Caco-2 (cell line): ENCODE results near the gene DOCK2. TPM values are rescaled to one million over a fixed set of nuclear protein-coding genes. Genes with fewer than 3 reads are reported as not detected.

ENCODE experiments used
- BruUV-seq: library from RNA; stranded (reverse); fragments of 400-500 nt; replicated peaks from 2 replicates; lab custom pipeline; 2021; lab: Mats Ljungman, UMichigan
- CTCF ChIA-PET: fragments of 300-600 bp; sonication (Branson Sonifier 250); formaldehyde crosslinking; loops from one replicate; lab custom pipeline; 2022; ENCODE audit warnings: antibody characterized with exemption; lab: Charles Lee
- POLR2A ChIA-PET: fragments of 300-600 bp; sonication (Branson Sonifier 250); formaldehyde crosslinking; loops from one replicate; lab custom pipeline; 2022; ENCODE audit warnings: antibody characterized with exemption; lab: Charles Lee
- DNase-seq, 2 experiments: peaks; one replicate each; pipeline versions ENCODE4 v3.0.0 to v3.0.0-alpha.2; 2020 to 2022
- H3K27me3 ChIP-seq: replicated peaks from 2 replicates; pipeline ENCODE4 v1.6.0; 2011; ENCODE audit warnings: low read length; ENCODE audit not compliant: control insufficient read depth, insufficient read depth
- H3K36me3 ChIP-seq: 2 replicates; pipeline ENCODE4 v1.5.1; 2011; ENCODE audit warnings: low read length; ENCODE audit not compliant: control insufficient read depth, insufficient read depth
- H3K4me1 ChIP-seq: fragments of 250-450 bp; sonication (Bioruptor Pico); 2 replicates; pipeline ENCODE4 v1.5.1; 2020; ENCODE audit warnings: mild to moderate bottlenecking
- H3K4me3 ChIP-seq: 2 replicates; pipeline ENCODE4 v1.5.1; 2011; ENCODE audit warnings: low read depth, mild to moderate bottlenecking, control low read depth, low read length
- H3K9me3 ChIP-seq: fragments of 250-450 bp; sonication (Bioruptor Pico); 2 replicates; pipeline ENCODE4 v1.5.1; 2020; ENCODE audit warnings: mild to moderate bottlenecking, moderate library complexity
- H3K27ac Mint-ChIP-seq: one replicate; pipeline ENCODE4 v1.8.0; 2022; ENCODE audit warnings: mixed read lengths; ENCODE audit not compliant: unreplicated experiment
- H3K27me3 Mint-ChIP-seq: one replicate; pipeline ENCODE4 v1.8.0; 2022; ENCODE audit warnings: mixed read lengths; ENCODE audit not compliant: insufficient read depth, unreplicated experiment
- H3K36me3 Mint-ChIP-seq: one replicate; pipeline ENCODE4 v1.8.0; 2022; ENCODE audit warnings: mild to moderate bottlenecking, mixed read lengths; ENCODE audit not compliant: insufficient read depth, unreplicated experiment
- H3K4me1 Mint-ChIP-seq: one replicate; pipeline ENCODE4 v1.8.0; 2022; ENCODE audit warnings: low read depth, mixed read lengths; ENCODE audit not compliant: unreplicated experiment
- H3K4me3 Mint-ChIP-seq: one replicate; pipeline ENCODE4 v1.8.0; 2022; ENCODE audit warnings: mild to moderate bottlenecking, moderate library complexity, mixed read lengths; ENCODE audit not compliant: unreplicated experiment
- H3K9me3 Mint-ChIP-seq: one replicate; pipeline ENCODE4 v1.8.0; 2022; ENCODE audit warnings: mixed read lengths; ENCODE audit not compliant: unreplicated experiment
- CTCF ChIP-seq, 2 experiments: fragments of 200-600 bp in 1 of 2; IDR thresholded peaks; 1 replicate in 1 of 2; 2 replicates in 1 of 2; pipeline versions ENCODE4 v1.5.1 to v1.8.0; 2011 to 2022; ENCODE audit warnings: antibody characterized with exemption in 1 of 2, control low read depth in 1 of 2, inconsistent platforms in 1 of 2, low read depth in 1 of 2, low read length in 1 of 2, mild to moderate bottlenecking in 1 of 2, moderate library complexity in 1 of 2; ENCODE audit not compliant: insufficient read depth in 1 of 2, severe bottlenecking in 1 of 2, unreplicated experiment in 1 of 2
- intact Hi-C: fragments of 100-400 bp; cut with micrococcal nuclease; formaldehyde crosslinking; loops from one replicate; pipeline ENCODE4 v1.10.0; 2022; ENCODE audit not compliant: unreplicated experiment
- total RNA-seq: library from RNA; stranded (reverse); gene quantifications from 2 replicates; pipeline ENCODE4 v1.2.3, GENCODE V29; 2022

DOCK2 gene
- total RNA-seq, 1 experiment from 2014 or later = 0.09 TPM

- ChIA-PET POLR2A (no interaction called here), CTCF (no interaction called here)
- Histone ChIP-seq H3K36me3 (no peaks in the 10 kb centered on the region), H3K4me3 (no peak overlapping the region), H3K27me3 (no peaks in the 10 kb centered on the region), H3K9me3 (no peaks in the 10 kb centered on the region), H3K4me1 (no peaks in the 10 kb centered on the region)
- no peaks in the 10 kb centered on the region for H3K36me3 Mint-ChIP-seq
- H3K27me3 Mint-ChIP-seq = peaks cover 5% of the 10 kb centered on the region
- no peak overlapping the region for H3K4me3 Mint-ChIP-seq
- DNase-seq = no peak
- H3K27ac Mint-ChIP-seq = no peak overlapping the region
- H3K9me3 Mint-ChIP-seq = no peaks in the 10 kb centered on the region
- no peak for TF ChIP-seq CTCF (IDR thresholded peaks at IDR 0.05; ENCODE audit: insufficient read depth in 1 of 2, low read depth in 1 of 2, low read length in 1 of 2, severe bottlenecking in 1 of 2, unreplicated experiment in 1 of 2)
- H3K4me1 Mint-ChIP-seq = no peaks in the 10 kb centered on the region
- BruUV-seq = no TSS peak
- intact Hi-C loops = loop anchor here (10.0 kb wide), 1 partner anchor 193 kb away; no protein-coding TSS in a partner anchor
Measured at GRCh38 chr5:169897481-169897880, 260.4 kb downstream of the DOCK2 start.

GRCh38 chr5:169901896-169902295, 264.8 kb downstream of the DOCK2 start:
- no peak for TF ChIP-seq CTCF (IDR thresholded peaks at IDR 0.05; ENCODE audit: insufficient read depth in 1 of 2, low read depth in 1 of 2, low read length in 1 of 2, severe bottlenecking in 1 of 2, unreplicated experiment in 1 of 2)
- Mint-ChIP-seq H3K9me3 (no peaks in the 10 kb centered on the region), H3K27ac (no peak overlapping the region), H3K4me1 (no peaks in the 10 kb centered on the region), H3K4me3 (no peak overlapping the region), H3K36me3 (no peaks in the 10 kb centered on the region), H3K27me3 (no peaks in the 10 kb centered on the region)
- H3K36me3 ChIP-seq = no peaks in the 10 kb centered on the region
- H3K4me1 ChIP-seq = no peaks in the 10 kb centered on the region
- BruUV-seq = no TSS peak
- no peaks in the 10 kb centered on the region for H3K9me3 ChIP-seq
- no peak overlapping the region for H3K4me3 ChIP-seq
- no peak for DNase-seq
- ChIA-PET POLR2A (no interaction called here), CTCF (no interaction called here)
- H3K27me3 ChIP-seq = no peaks in the 10 kb centered on the region
- intact Hi-C loops = no loop called here

- H3K4me1 ChIP-seq = no peaks in the 10 kb centered on the region
- H3K27me3 ChIP-seq = no peaks in the 10 kb centered on the region
- TF ChIP-seq CTCF (IDR thresholded peaks at IDR 0.05; ENCODE audit: insufficient read depth in 1 of 2, low read depth in 1 of 2, low read length in 1 of 2, severe bottlenecking in 1 of 2, unreplicated experiment in 1 of 2) = no peak
- no peaks in the 10 kb centered on the region for H3K36me3 ChIP-seq
- intact Hi-C loops = no loop called here
- Mint-ChIP-seq H3K27ac (no peak overlapping the region), H3K36me3 (no peaks in the 10 kb centered on the region), H3K4me3 (no peak overlapping the region), H3K4me1 (no peaks in the 10 kb centered on the region), H3K27me3 (no peaks in the 10 kb centered on the region), H3K9me3 (no peaks in the 10 kb centered on the region)
- BruUV-seq = no TSS peak
- DNase-seq = no peak
- H3K4me3 ChIP-seq = no peak overlapping the region
- ChIA-PET CTCF (no interaction called here), POLR2A (no interaction called here)
- H3K9me3 ChIP-seq = no peaks in the 10 kb centered on the region
Measured at GRCh38 chr5:169904059-169904458, 267.0 kb downstream of the DOCK2 start.
